GM12878 (cell line): ENCODE results near the gene VMP1. TPM values are rescaled to one million over a fixed set of nuclear protein-coding genes. Genes with fewer than 3 reads are reported as not detected.

ENCODE experiments used
- ATAC-seq: fragments of 200-7000 bp; cut with Tn5 transposase; 3 replicates; pipeline ENCODE4 v1.9.1; 2020; ENCODE audit warnings: mild to moderate bottlenecking, moderate library complexity
- BruUV-seq: library from RNA; stranded (reverse); fragments of 400-500 nt; replicated peaks from 2 replicates; lab custom pipeline; 2021; lab: Mats Ljungman, UMichigan
- CTCF ChIA-PET: fragments of 300-600 bp; sonication (Branson Sonifier 250); formaldehyde crosslinking; extraction: SDS; loops from one replicate; lab custom pipeline; 2021; ENCODE audit warnings: inconsistent platforms; lab: Yijun Ruan, JAX
- POLR2A ChIA-PET: fragments of 350-600 bp; formaldehyde crosslinking; extraction: SDS; loops from one replicate; lab custom pipeline; 2021; ENCODE audit warnings: inconsistent platforms; lab: Charles Lee
- RAD21 ChIA-PET: fragments of 300-600 bp; sonication (Branson Sonifier 250); formaldehyde crosslinking; loops from one replicate; lab custom pipeline; 2023; ENCODE audit warnings: antibody characterized with exemption; ENCODE audit not compliant: unreplicated experiment; lab: Charles Lee
- SMC1A ChIA-PET: fragments of 300-600 bp; sonication (Branson Sonifier 250); formaldehyde crosslinking; loops from one replicate; lab custom pipeline; 2023; ENCODE audit not compliant: unreplicated experiment, uncharacterized antibody; lab: Charles Lee
- DNase-seq: peaks from one replicate; pipeline ENCODE4 v3.0.0-alpha.2; 2011; ENCODE audit warnings: low read depth, low spot score
- FAIRE-seq: peaks from 3 replicates; lab custom pipeline; 2011; peaks lifted over from hg19 to GRCh38; lab: Jason Lieb, UNC
- H2AFZ ChIP-seq: 2 replicates; pipeline ENCODE4 v1.6.0; 2011; ENCODE audit warnings: low read depth, low read length, control low read depth; ENCODE audit not compliant: control insufficient read depth
- H3K27ac ChIP-seq: 2 replicates; pipeline ENCODE4 v1.5.1; 2011; ENCODE audit warnings: control low read depth; ENCODE audit not compliant: control insufficient read depth, insufficient read depth
- H3K27me3 ChIP-seq, 2 experiments: replicated peaks in 1 of 2; 2 replicates each; pipeline versions ENCODE4 v1.6.0 to v1.6.1; 2011; ENCODE audit warnings: low read length in 1 of 2; ENCODE audit not compliant: control insufficient read depth in 2 of 2, insufficient read depth in 2 of 2
- H3K36me3 ChIP-seq, 2 experiments: 2 replicates each; pipeline ENCODE4 v1.5.1; 2011; ENCODE audit warnings: low read length in 1 of 2; ENCODE audit not compliant: control insufficient read depth in 2 of 2, insufficient read depth in 2 of 2
- H3K4me1 ChIP-seq: 2 replicates; pipeline ENCODE4 v1.6.1; 2011; ENCODE audit warnings: mild to moderate bottlenecking, low read length, moderate library complexity, mixed read lengths; ENCODE audit not compliant: control insufficient read depth, insufficient read depth
- H3K4me2 ChIP-seq: 2 replicates; pipeline ENCODE4 v1.6.0; 2011; ENCODE audit warnings: control low read depth; ENCODE audit not compliant: control insufficient read depth, insufficient read depth
- H3K4me3 ChIP-seq: fragments of 200-600 bp; sonication (generic); 2 replicates; pipeline ENCODE4 v1.5.1; 2016
- H3K79me2 ChIP-seq: 2 replicates; pipeline ENCODE4 v1.6.0; 2011; ENCODE audit warnings: low read length; ENCODE audit not compliant: control insufficient read depth, insufficient read depth
- H3K9ac ChIP-seq: 2 replicates; pipeline ENCODE4 v1.8.0; 2011; ENCODE audit warnings: low read length, control low read depth, mixed read lengths; ENCODE audit not compliant: control insufficient read depth, insufficient read depth
- H3K9me3 ChIP-seq: replicated peaks from 3 replicates; pipeline ENCODE4 v1.5.1; 2011; ENCODE audit warnings: mild to moderate bottlenecking, low read length; ENCODE audit not compliant: control insufficient read depth, insufficient read depth
- H4K20me1 ChIP-seq: 2 replicates; pipeline ENCODE4 v1.6.0; 2011; ENCODE audit not compliant: control insufficient read depth, insufficient read depth
- ATF3 ChIP-seq: IDR thresholded peaks from 2 replicates; pipeline ENCODE4 v1.6.1; 2011; ENCODE audit warnings: low read depth, mild to moderate bottlenecking, low read length, moderate library complexity, borderline replicate concordance; ENCODE audit errors: extremely low read depth
- CBX5 ChIP-seq: sonication (generic); IDR thresholded peaks from 2 replicates; pipeline ENCODE4 v1.6.1; 2016; ENCODE audit warnings: low read depth, moderate library complexity, mild to moderate bottlenecking, inconsistent platforms
- CHD4 ChIP-seq: fragments of 200-600 bp; sonication (generic); IDR thresholded peaks from 2 replicates; pipeline ENCODE4 v1.6.1; 2016; ENCODE audit warnings: mild to moderate bottlenecking
- E4F1 ChIP-seq: fragments of 450-650 bp; IDR thresholded peaks from 2 replicates; pipeline ENCODE4 v1.6.1; 2018; ENCODE audit warnings: borderline replicate concordance, mild to moderate bottlenecking; ENCODE audit not compliant: partially characterized antibody
- EGR1 ChIP-seq, 2 experiments: IDR thresholded peaks; 1 replicate in 1 of 2; 2 replicates in 1 of 2; pipeline ENCODE4 v1.6.1; 2011 to 2012; ENCODE audit warnings: low read depth in 2 of 2, low read length in 2 of 2, borderline replicate concordance in 1 of 2, mild to moderate bottlenecking in 1 of 2, moderate library complexity in 1 of 2
- FOS ChIP-seq: IDR thresholded peaks from 3 replicates; pipeline ENCODE4 v1.6.1; 2011; ENCODE audit warnings: borderline replicate concordance; ENCODE audit not compliant: insufficient read length; ENCODE audit errors: extremely low read depth
- IKZF2 ChIP-seq, 2 experiments: fragments of 450-650 bp; IDR thresholded peaks; 2 replicates each; pipeline ENCODE4 v1.6.1; 2017; ENCODE audit warnings: mild to moderate bottlenecking in 2 of 2, moderate library complexity in 2 of 2
- IRF3 ChIP-seq: fragments of 450-650 bp; IDR thresholded peaks from 2 replicates; pipeline ENCODE4 v1.6.1; 2014; ENCODE audit warnings: mild to moderate bottlenecking
- MTA2 ChIP-seq: fragments of 450-650 bp; IDR thresholded peaks from 2 replicates; pipeline ENCODE4 v1.6.1; 2016; ENCODE audit warnings: low read depth, mild to moderate bottlenecking, moderate library complexity
- PML ChIP-seq: IDR thresholded peaks from 2 replicates; pipeline ENCODE4 v1.6.1; 2012; ENCODE audit warnings: low read length, inconsistent platforms
- SIX5 ChIP-seq: IDR thresholded peaks from 2 replicates; pipeline ENCODE4 v1.6.1; 2011; ENCODE audit warnings: mild to moderate bottlenecking, low read depth, low read length, moderate library complexity; ENCODE audit not compliant: severe bottlenecking
- STAT1 ChIP-seq: fragments of 450-650 bp; conservative IDR thresholded peaks from 2 replicates; pipeline ENCODE4 v1.6.1; 2014; ENCODE audit warnings: antibody characterized with exemption, mild to moderate bottlenecking
- ZBTB4 ChIP-seq: fragments of 450-650 bp; formaldehyde crosslinking; IDR thresholded peaks from 2 replicates; pipeline ENCODE4 v1.4.0; 2022; ENCODE audit warnings: mild to moderate bottlenecking, moderate library complexity
- ZNF207 ChIP-seq: fragments of 450-650 bp; IDR thresholded peaks from 2 replicates; pipeline ENCODE4 v1.6.1; 2014; ENCODE audit warnings: antibody characterized with exemption, mild to moderate bottlenecking, borderline replicate concordance
- ZNF24 ChIP-seq: fragments of 450-650 bp; IDR thresholded peaks from 2 replicates; pipeline ENCODE4 v1.6.1; 2017; ENCODE audit warnings: antibody characterized with exemption, mild to moderate bottlenecking
- ZNF274 ChIP-seq: IDR thresholded peaks from one replicate; pipeline ENCODE4 v1.8.0; 2011; ENCODE audit not compliant: insufficient read length, insufficient read depth
- ZNF622 ChIP-seq: fragments of 450-650 bp; IDR thresholded peaks from 2 replicates; pipeline ENCODE4 v1.6.1; 2017; ENCODE audit warnings: mild to moderate bottlenecking, inconsistent platforms
- WGBS: methylation state at CpG from one replicate; pipeline ENCODE4 v1.1.6; 2016; ENCODE audit warnings: low lambda C conversion rate; ENCODE audit not compliant: insufficient replicate concordance, insufficient coverage; ENCODE audit errors: missing lambda C conversion rate; 5-methylcytosine and 5-hydroxymethylcytosine counted together
- in situ Hi-C: fragments of 300-500 bp; cut with MboI; formaldehyde crosslinking; loops from 9 replicates; pipeline ENCODE4 v1.14.3; 2018; ENCODE audit warnings: mixed read lengths
- intact Hi-C: fragments of 100-400 bp; cut with micrococcal nuclease; formaldehyde crosslinking; loops from one replicate; pipeline ENCODE4 v1.14.2; 2022; ENCODE audit not compliant: unreplicated experiment
- polyA plus RNA-seq, 11 experiments: library from polyadenylated mRNA; depleted of rRNA in 4 of 11; unstranded in 6 of 11; stranded (reverse) in 5 of 11; fragments of >200 nt; fragmentation: Nextera tagmentation in 4 of 11; fragmentation: Illumina TruSeq in 1 of 11; extraction: Ambion mirVana in 4 of 11; extraction: Trizol in 1 of 11; gene quantifications; 1 replicate in 1 of 11; 2 replicates in 10 of 11; pipeline versions ENCODE4 v1.2.1 to v1.2.3, GENCODE V29; 2011 to 2016; ENCODE audit warnings: inconsistent platforms in 2 of 11, missing spikeins in 2 of 11, low read depth in 1 of 11
- total RNA-seq, 4 experiments: library from RNA; depleted of rRNA in 3 of 4; stranded (reverse); fragments of >200 nt in 3 of 4; fragmentation: Illumina TruSeq in 1 of 4; extraction: Trizol in 1 of 4; gene quantifications; 2 replicates each; pipeline versions ENCODE4 v1.2.1 to v1.2.3, GENCODE V29; 2013 to 2021

Gene VMP1
- total and polyA plus RNA-seq, 10 of the 15 experiments (the other 5 are each of a cell fraction or from before 2014, with no cell fraction given): 88.4 to 199 (median 132) TPM

GRCh38 chr17:59751955-59752413 is 44.5 kb downstream of the VMP1 start:
- ChIA-PET CTCF (interaction anchor here (0.6 to 5.1 kb wide), 20 partner anchors 8 to 532 kb away, joined by 3 to 75 read pairs (median 6); partner anchors contain the start of genes GDPD1 and RNFT1), POLR2A (interaction anchor here (0.6 to 5.2 kb wide), 14 partner anchors 11 to 213 kb away, joined by 3 to 29 read pairs (median 5); no protein-coding TSS in a partner anchor), SMC1A (interaction anchor here (0.6 to 6.7 kb wide), 19 partner anchors 8 to 297 kb away, joined by 3 to 127 read pairs (median 10); partner anchors contain the start of genes RPS6KB1 and TUBD1), RAD21 (interaction anchor here (0.5 to 6.4 kb wide), 22 partner anchors 9 to 285 kb away, joined by 3 to 142 read pairs (median 9); partner anchors contain the start of genes PTRH2, RNFT1, RPS6KB1 and TUBD1)
- H3K4me1 ChIP-seq: peaks cover 13% of the 10 kb centered on the region
- H3K79me2 ChIP-seq: peaks cover 2% of the 10 kb centered on the region; the same call in 1 of the 2 replicates
- H3K4me2 ChIP-seq: peak overlapping the region; percentile 63
- DNase-seq (no peak), ATAC-seq (peak; percentile 76), FAIRE-seq (no peak)
- H3K27me3 ChIP-seq: no peaks in the 10 kb centered on the region
- BruUV-seq: no TSS peak
- peak overlapping the region; percentile 48 for H3K27ac ChIP-seq
- no peak overlapping the region for H2AFZ ChIP-seq
- H3K4me3 ChIP-seq: peak overlapping the region; percentile 39; the same call in 1 of the 2 replicates
- intact Hi-C loops (loop anchor here (2.0 to 5.0 kb wide), 3 partner anchors 77 to 160 kb away; no protein-coding TSS in a partner anchor), in situ Hi-C loops (no loop called here)
- peaks cover 0 to 1% of the 10 kb centered on the region in 2 experiments; a peak in 1 of 4 replicates for H3K36me3 ChIP-seq
- no peaks in the 10 kb centered on the region for H3K9me3 ChIP-seq
- 1% methylated on average over 11 of the region's 11 CpGs for WGBS
- no peaks in the 10 kb centered on the region for H4K20me1 ChIP-seq
- peak overlapping the region; percentile 28; the same call in 1 of the 2 replicates for H3K9ac ChIP-seq
- no peak for TF ChIP-seq FOS
- TF ChIP-seq CHD4: no peak
- no peak for TF ChIP-seq ZNF622
- peak; percentile 74 to 80 for TF ChIP-seq IKZF2 (IDR thresholded peaks at IDR 0.05)
- TF ChIP-seq PML: peak; percentile 74
- TF ChIP-seq MTA2: peak; percentile 74; the same call in 1 of the 2 replicates
- 0 out of 2 replicates have a peak, but pooled peaks have one; percentile 45 for TF ChIP-seq CBX5
- no peak for TF ChIP-seq ZNF274
- no peak for TF ChIP-seq E4F1
- no peak for TF ChIP-seq STAT1
- no peak for TF ChIP-seq EGR1 (IDR thresholded peaks at IDR 0.05; ENCODE audit: borderline replicate concordance in 1 of 2, low read depth in 2 of 2, low read length in 2 of 2)
- TF ChIP-seq ZNF207: no peak
- no peak for TF ChIP-seq ATF3
- TF ChIP-seq ZNF24: no peak
- no peak for TF ChIP-seq IRF3
- TF ChIP-seq ZBTB4 (CRISPR knock-in tag): no peak
- no peak for TF ChIP-seq SIX5
